GM12892 (cell line): ENCODE measurements around the gene MPG.

Experiments
- POLR2A ChIP-seq: IDR thresholded peaks from 2 replicates; pipeline ENCODE4 v1.6.1; 2011; ENCODE audit warnings: low read depth, low read length, control low read depth
- POLR2AphosphoS5 ChIP-seq: IDR thresholded peaks from 2 replicates; pipeline ENCODE4 v1.6.1; 2011; ENCODE audit warnings: low read depth, low read length, control low read depth

DNA sequence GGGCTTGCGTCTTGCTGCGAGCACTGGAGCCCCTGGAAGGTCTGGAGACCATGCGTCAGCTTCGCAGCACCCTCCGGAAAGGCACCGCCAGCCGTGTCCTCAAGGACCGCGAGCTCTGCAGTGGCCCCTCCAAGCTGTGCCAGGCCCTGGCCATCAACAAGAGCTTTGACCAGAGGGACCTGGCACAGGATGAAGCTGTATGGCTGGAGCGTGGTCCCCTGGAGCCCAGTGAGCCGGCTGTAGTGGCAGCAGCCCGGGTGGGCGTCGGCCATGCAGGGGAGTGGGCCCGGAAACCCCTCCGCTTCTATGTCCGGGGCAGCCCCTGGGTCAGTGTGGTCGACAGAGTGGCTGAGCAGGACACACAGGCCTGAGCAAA is 7.4 kb downstream of the MPG start:
- no peak for TF ChIP-seq POLR2AphosphoS5
- TF ChIP-seq POLR2A = no peak
